OCI-LY3 (cell line): ENCODE data around the gene SORCS3.

Experiments
- EZH2phosphoT487 ChIP-seq: fragments of 200-600 bp; shearing (Covaris generic); IDR thresholded peaks from 2 replicates; pipeline ENCODE4 v1.6.1; 2018; ENCODE audit warnings: antibody characterized with exemption, mixed run types, low read depth
- TF ChIP-seq, protein P1 (sequence below): fragments of 200-600, 300-600 bp; sonication (generic); IDR thresholded peaks from 2 replicates; pipeline ENCODE4 v1.5.1; 2014; ENCODE audit warnings: antibody characterized with exemption, low read length, low read depth

DNA sequence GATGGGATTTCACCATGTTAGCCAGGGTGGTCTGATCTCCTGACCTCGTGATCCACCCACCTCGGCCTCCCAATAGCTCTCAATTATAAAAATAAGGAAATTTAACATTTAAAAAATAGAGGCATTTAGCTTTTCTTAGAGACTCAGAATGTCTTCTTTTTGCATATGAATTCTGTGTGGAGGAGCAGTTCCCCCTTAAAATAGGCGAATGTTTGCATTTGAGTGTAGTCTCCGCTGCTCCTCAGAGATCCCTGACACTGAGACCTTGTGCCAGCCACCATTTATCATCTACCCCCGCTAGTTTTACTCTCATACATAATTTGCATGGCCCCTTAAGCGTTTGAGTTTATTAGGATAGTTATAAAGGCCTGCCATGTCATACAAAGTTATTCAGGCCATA is 461.9 kb downstream of the SORCS3 start:
- TF ChIP-seq, protein P1, sequence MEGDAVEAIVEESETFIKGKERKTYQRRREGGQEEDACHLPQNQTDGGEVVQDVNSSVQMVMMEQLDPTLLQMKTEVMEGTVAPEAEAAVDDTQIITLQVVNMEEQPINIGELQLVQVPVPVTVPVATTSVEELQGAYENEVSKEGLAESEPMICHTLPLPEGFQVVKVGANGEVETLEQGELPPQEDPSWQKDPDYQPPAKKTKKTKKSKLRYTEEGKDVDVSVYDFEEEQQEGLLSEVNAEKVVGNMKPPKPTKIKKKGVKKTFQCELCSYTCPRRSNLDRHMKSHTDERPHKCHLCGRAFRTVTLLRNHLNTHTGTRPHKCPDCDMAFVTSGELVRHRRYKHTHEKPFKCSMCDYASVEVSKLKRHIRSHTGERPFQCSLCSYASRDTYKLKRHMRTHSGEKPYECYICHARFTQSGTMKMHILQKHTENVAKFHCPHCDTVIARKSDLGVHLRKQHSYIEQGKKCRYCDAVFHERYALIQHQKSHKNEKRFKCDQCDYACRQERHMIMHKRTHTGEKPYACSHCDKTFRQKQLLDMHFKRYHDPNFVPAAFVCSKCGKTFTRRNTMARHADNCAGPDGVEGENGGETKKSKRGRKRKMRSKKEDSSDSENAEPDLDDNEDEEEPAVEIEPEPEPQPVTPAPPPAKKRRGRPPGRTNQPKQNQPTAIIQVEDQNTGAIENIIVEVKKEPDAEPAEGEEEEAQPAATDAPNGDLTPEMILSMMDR = no peak
- no peak for TF ChIP-seq EZH2phosphoT487
